Measurements from ENCODE around the gene PNPO. TPM values are rescaled to one million over a fixed set of nuclear protein-coding genes. Genes with fewer than 3 reads are reported as not detected.

PNPO gene
- 9.1 TPM for polyA plus RNA-seq (2013, experiment 1 of 2)
- polyA plus RNA-seq (2013, experiment 2 of 2) = 7.9 TPM

GRCh38 chr17:47941246-47942095, at the start of gene PNPO:
Gene PNPO, plus strand, starts transcription at chr17:47941571. Its CDS starts 105 bp downstream, at chr17:47941676.
- H3K36me3 ChIP-seq (ENCODE audit: control insufficient read depth, insufficient read depth, low read length) = no peaks in the 10 kb centered on the region
- peak within 1 kb of the TSS; percentile 60 for H3K4me3 ChIP-seq (ENCODE audit: extremely low read depth, insufficient read depth, low read length, poor library complexity, severe bottlenecking)
- H3K9me3 ChIP-seq (ENCODE audit: control insufficient read depth, low read length) = no peaks in the 10 kb centered on the region
- WGBS, 2 experiments (ENCODE audit: insufficient coverage in 2 of 2) = 7 to 15% methylated on average over 37 to 43 of the region's 50 CpGs
- peaks cover 7% of the 10 kb centered on the region for H3K4me1 ChIP-seq (ENCODE audit: control insufficient read depth, insufficient read depth, low read length, poor library complexity, severe bottlenecking)
- H3K27ac ChIP-seq (ENCODE audit: low read depth, low read length, severe bottlenecking) = no peak within 1 kb of the TSS

- Histone ChIP-seq H3K4me3 (ENCODE audit: extremely low read depth, insufficient read depth, low read length, poor library complexity, severe bottlenecking) (peak overlapping the region; percentile 69), H3K27ac (ENCODE audit: low read depth, low read length, severe bottlenecking) (no peak overlapping the region), H3K9me3 (ENCODE audit: control insufficient read depth, low read length) (no peaks in the 10 kb centered on the region), H3K36me3 (ENCODE audit: control insufficient read depth, insufficient read depth, low read length) (peaks cover 16% of the 10 kb centered on the region), H3K4me1 (ENCODE audit: control insufficient read depth, insufficient read depth, low read length, poor library complexity, severe bottlenecking) (peaks cover 8% of the 10 kb centered on the region)
- 63 to 68% methylated on average over 6 to 8 of the region's 11 CpGs for WGBS, 2 experiments (ENCODE audit: insufficient coverage in 2 of 2)
These were observed 46.6 kb upstream of the PNPO start for GRCh38 chr17:47894498-47895346.

GRCh38 chr17:47895347-47895855, 46.0 kb upstream of the PNPO start:
- Histone ChIP-seq H3K36me3 (ENCODE audit: control insufficient read depth, insufficient read depth, low read length) (peaks cover 16% of the 10 kb centered on the region), H3K27ac (ENCODE audit: low read depth, low read length, severe bottlenecking) (no peak overlapping the region), H3K4me1 (ENCODE audit: control insufficient read depth, insufficient read depth, low read length, poor library complexity, severe bottlenecking) (peaks cover 8% of the 10 kb centered on the region)

GRCh38 chr17:47895856-47896671, 45.3 kb upstream of the PNPO start, which contains the start of gene SP2:
Gene SP2, plus strand, starts transcription at chr17:47896236. Its CDS starts 51 bp downstream, at chr17:47896287.
- peaks cover 16% of the 10 kb centered on the region for H3K36me3 ChIP-seq (ENCODE audit: control insufficient read depth, insufficient read depth, low read length)
- 0% methylated on average over 35 to 66 of the region's 70 CpGs for WGBS, 2 experiments (ENCODE audit: insufficient coverage in 2 of 2)
- peak within 1 kb of the TSS; percentile 89 for H3K27ac ChIP-seq (ENCODE audit: low read depth, low read length, severe bottlenecking)
- H3K9me3 ChIP-seq (ENCODE audit: control insufficient read depth, low read length) = no peaks in the 10 kb centered on the region
- peak within 1 kb of the TSS; percentile 75 for H3K4me3 ChIP-seq (ENCODE audit: extremely low read depth, insufficient read depth, low read length, poor library complexity, severe bottlenecking)
- H3K4me1 ChIP-seq (ENCODE audit: control insufficient read depth, insufficient read depth, low read length, poor library complexity, severe bottlenecking) = peaks cover 8% of the 10 kb centered on the region

More at GRCh38 chr17:47895347-47895855, 46.0 kb upstream of the PNPO start:
- 0 to 2% methylated on average over 14 to 24 of the region's 25 CpGs for WGBS, 2 experiments (ENCODE audit: insufficient coverage in 2 of 2)
- H3K9me3 ChIP-seq (ENCODE audit: control insufficient read depth, low read length) = no peaks in the 10 kb centered on the region
- peak overlapping the region; percentile 69 for H3K4me3 ChIP-seq (ENCODE audit: extremely low read depth, insufficient read depth, low read length, poor library complexity, severe bottlenecking)

GRCh38 chr17:47896672-47897490, 44.5 kb upstream of the PNPO start:
- Histone ChIP-seq H3K9me3 (ENCODE audit: control insufficient read depth, low read length) (no peaks in the 10 kb centered on the region), H3K4me1 (ENCODE audit: control insufficient read depth, insufficient read depth, low read length, poor library complexity, severe bottlenecking) (peaks cover 11% of the 10 kb centered on the region), H3K36me3 (ENCODE audit: control insufficient read depth, insufficient read depth, low read length) (peaks cover 16% of the 10 kb centered on the region), H3K4me3 (ENCODE audit: extremely low read depth, insufficient read depth, low read length, poor library complexity, severe bottlenecking) (peak overlapping the region; percentile 75), H3K27ac (ENCODE audit: low read depth, low read length, severe bottlenecking) (peak overlapping the region; percentile 89)
- 8 to 14% methylated on average over 22 of the region's 22 CpGs for WGBS, 2 experiments (ENCODE audit: insufficient coverage in 2 of 2)

- Histone ChIP-seq H3K4me3 (ENCODE audit: extremely low read depth, insufficient read depth, low read length, poor library complexity, severe bottlenecking) (peak overlapping the region; percentile 75), H3K36me3 (ENCODE audit: control insufficient read depth, insufficient read depth, low read length) (peaks cover 19% of the 10 kb centered on the region), H3K4me1 (ENCODE audit: control insufficient read depth, insufficient read depth, low read length, poor library complexity, severe bottlenecking) (peaks cover 12% of the 10 kb centered on the region), H3K9me3 (ENCODE audit: control insufficient read depth, low read length) (no peaks in the 10 kb centered on the region), H3K27ac (ENCODE audit: low read depth, low read length, severe bottlenecking) (no peak overlapping the region)
- WGBS, 2 experiments (ENCODE audit: insufficient coverage in 2 of 2) = 94 to 98% methylated on average over 3 to 5 of the region's 5 CpGs
These were observed 43.8 kb upstream of the PNPO start for GRCh38 chr17:47897561-47897960.

- no peaks in the 10 kb centered on the region for H3K9me3 ChIP-seq (ENCODE audit: control insufficient read depth, low read length)
- peaks cover 19% of the 10 kb centered on the region for H3K36me3 ChIP-seq (ENCODE audit: control insufficient read depth, insufficient read depth, low read length)
- H3K4me3 ChIP-seq (ENCODE audit: extremely low read depth, insufficient read depth, low read length, poor library complexity, severe bottlenecking) = no peak overlapping the region
- H3K4me1 ChIP-seq (ENCODE audit: control insufficient read depth, insufficient read depth, low read length, poor library complexity, severe bottlenecking) = peaks cover 12% of the 10 kb centered on the region
- H3K27ac ChIP-seq (ENCODE audit: low read depth, low read length, severe bottlenecking) = no peak overlapping the region
These were observed 43.1 kb upstream of the PNPO start for GRCh38 chr17:47898241-47898640.

GRCh38 chr17:47899643-47900042, 41.7 kb upstream of the PNPO start:
- H3K9me3 ChIP-seq (ENCODE audit: control insufficient read depth, low read length) = no peaks in the 10 kb centered on the region
- H3K36me3 ChIP-seq (ENCODE audit: control insufficient read depth, insufficient read depth, low read length) = peaks cover 19% of the 10 kb centered on the region
- no peak overlapping the region for H3K27ac ChIP-seq (ENCODE audit: low read depth, low read length, severe bottlenecking)
- H3K4me1 ChIP-seq (ENCODE audit: control insufficient read depth, insufficient read depth, low read length, poor library complexity, severe bottlenecking) = peaks cover 8% of the 10 kb centered on the region
- WGBS, 2 experiments (ENCODE audit: insufficient coverage in 2 of 2) = 86 to 97% methylated on average over 4 to 5 of the region's 5 CpGs
- no peak overlapping the region for H3K4me3 ChIP-seq (ENCODE audit: extremely low read depth, insufficient read depth, low read length, poor library complexity, severe bottlenecking)

- Histone ChIP-seq H3K9me3 (ENCODE audit: control insufficient read depth, low read length) (no peaks in the 10 kb centered on the region), H3K36me3 (ENCODE audit: control insufficient read depth, insufficient read depth, low read length) (peaks cover 19% of the 10 kb centered on the region), H3K4me3 (ENCODE audit: extremely low read depth, insufficient read depth, low read length, poor library complexity, severe bottlenecking) (no peak overlapping the region), H3K4me1 (ENCODE audit: control insufficient read depth, insufficient read depth, low read length, poor library complexity, severe bottlenecking) (peaks cover 4% of the 10 kb centered on the region), H3K27ac (ENCODE audit: low read depth, low read length, severe bottlenecking) (no peak overlapping the region)
- WGBS, 2 experiments (ENCODE audit: insufficient coverage in 2 of 2) = 49 to 64% methylated on average over 6 to 7 of the region's 7 CpGs
These were observed 39.9 kb upstream of the PNPO start for GRCh38 chr17:47901423-47901822.

Data from mesodermal cell (in vitro differentiated cells).